ENCODE results near the gene LTBP1.

GRCh38 chr2:33342705-33343104, 396.0 kb downstream of the LTBP1 start:
- TF ChIP-seq CTCF (conservative IDR thresholded peaks at IDR 0.05) = no peak
- TF ChIP-seq EZH2 (IDR thresholded peaks at IDR 0.05; ENCODE audit: low read depth) = no peak
